Muscle layer of colon (tissue), 2 donors: Measurements from ENCODE around the gene NUDT16L1.

Experiments used
- H3K27ac ChIP-seq: one replicate; pipeline ENCODE4 v1.7.0; 2013; ENCODE audit warnings: low read depth, mild to moderate bottlenecking, low read length, moderate library complexity
- H3K27me3 ChIP-seq, 2 donors: one replicate each; pipeline ENCODE4 v1.7.0; 2013; ENCODE audit warnings: low read length in 2 of 2, mild to moderate bottlenecking in 2 of 2; ENCODE audit not compliant: insufficient read depth in 2 of 2, control insufficient read depth in 1 of 2
- H3K36me3 ChIP-seq: one replicate; pipeline ENCODE4 v1.7.0; 2013; ENCODE audit warnings: mild to moderate bottlenecking, low read length; ENCODE audit not compliant: insufficient read depth
- H3K4me1 ChIP-seq: one replicate; pipeline ENCODE4 v1.7.0; 2013; ENCODE audit warnings: mild to moderate bottlenecking, low read length; ENCODE audit not compliant: insufficient read depth
- H3K4me3 ChIP-seq, 2 donors: one replicate each; pipeline ENCODE4 v1.7.0; 2013; ENCODE audit warnings: low read length in 2 of 2, low read depth in 1 of 2, mild to moderate bottlenecking in 1 of 2, moderate library complexity in 1 of 2
- H3K9ac ChIP-seq: one replicate; pipeline ENCODE4 v1.7.0; 2013; ENCODE audit warnings: low read length
- H3K9me3 ChIP-seq: one replicate; pipeline ENCODE4 v1.7.0; 2013; ENCODE audit warnings: mild to moderate bottlenecking, low read length
- donor health status: abdominal sarcoma.
- donor health status: Adenocarcinoma of cecum.

The NUDT16L1 gene

GRCh38 chr16:4723071-4723767 lies 29.9 kb downstream of the NUDT16L1 start:
- Histone ChIP-seq H3K9ac (no peak overlapping the region), H3K27me3 (no peaks in the 10 kb centered on the region), H3K27ac (no peak overlapping the region), H3K9me3 (no peaks in the 10 kb centered on the region), H3K4me1 (no peaks in the 10 kb centered on the region), H3K4me3 (no peak overlapping the region), H3K36me3 (peaks cover 18% of the 10 kb centered on the region)

GRCh38 chr16:4724661-4725270 lies 31.4 kb downstream of the NUDT16L1 start:
- no peak overlapping the region for H3K4me3 ChIP-seq
- peaks cover 31% of the 10 kb centered on the region for H3K36me3 ChIP-seq

GRCh38 chr16:4726616-4727015 lies 33.3 kb downstream of the NUDT16L1 start:
- Histone ChIP-seq H3K27ac (no peak overlapping the region), H3K36me3 (peaks cover 37% of the 10 kb centered on the region)

More at GRCh38 chr16:4724661-4725270, 31.4 kb downstream of the NUDT16L1 start:
- H3K27me3 ChIP-seq = no peaks in the 10 kb centered on the region
- no peak overlapping the region for H3K27ac ChIP-seq
- no peak overlapping the region for H3K9ac ChIP-seq
- no peaks in the 10 kb centered on the region for H3K4me1 ChIP-seq
- H3K9me3 ChIP-seq = no peaks in the 10 kb centered on the region

GRCh38 chr16:4728676-4729075 lies 35.3 kb downstream of the NUDT16L1 start:
- Histone ChIP-seq H3K36me3 (peaks cover 37% of the 10 kb centered on the region), H3K4me3 (no peak overlapping the region), H3K27ac (no peak overlapping the region), H3K4me1 (peaks cover 4% of the 10 kb centered on the region), H3K9ac (no peak overlapping the region), H3K27me3 (no peaks in the 10 kb centered on the region), H3K9me3 (no peaks in the 10 kb centered on the region)

More at GRCh38 chr16:4726616-4727015, 33.3 kb downstream of the NUDT16L1 start:
- Histone ChIP-seq H3K4me3 (no peak overlapping the region), H3K27me3 (no peaks in the 10 kb centered on the region), H3K9ac (no peak overlapping the region), H3K4me1 (no peaks in the 10 kb centered on the region), H3K9me3 (no peaks in the 10 kb centered on the region)

GRCh38 chr16:4729876-4730275 lies 36.5 kb downstream of the NUDT16L1 start:
- Histone ChIP-seq H3K36me3 (peaks cover 34% of the 10 kb centered on the region), H3K9me3 (no peaks in the 10 kb centered on the region), H3K27ac (no peak overlapping the region), H3K4me3 (no peak overlapping the region), H3K27me3 (no peaks in the 10 kb centered on the region), H3K4me1 (peaks cover 4% of the 10 kb centered on the region), H3K9ac (no peak overlapping the region)

GRCh38 chr16:4733211-4733742 lies 39.9 kb downstream of the NUDT16L1 start:
- Histone ChIP-seq H3K27me3 (no peaks in the 10 kb centered on the region), H3K9ac (no peak overlapping the region), H3K27ac (peak overlapping the region; percentile 90), H3K36me3 (peaks cover 18% of the 10 kb centered on the region), H3K4me1 (peaks cover 10% of the 10 kb centered on the region), H3K9me3 (no peaks in the 10 kb centered on the region), H3K4me3 (peak overlapping the region; percentile 95)

GRCh38 chr16:4733747-4734062 lies 40.3 kb downstream of the NUDT16L1 start:
- peak overlapping the region; percentile 90 for H3K27ac ChIP-seq

GRCh38 chr16:4734063-4734729 lies 40.8 kb downstream of the NUDT16L1 start, which contains the start of the genes ANKS3 and DNAAF8:
TSS of gene ANKS3 (minus strand) at chr16:4734271. CDS start at chr16:4730149, 4,122 bp downstream.
TSS of gene DNAAF8 (plus strand) at chr16:4734537. CDS start at chr16:4736515, 1,978 bp downstream.
- Histone ChIP-seq H3K36me3 (peaks cover 9% of the 10 kb centered on the region), H3K27me3 (no peaks in the 10 kb centered on the region), H3K4me3 (peak within 1 kb of the TSS; percentile 95), H3K4me1 (peaks cover 10% of the 10 kb centered on the region), H3K9ac (no peak within 1 kb of the TSS), H3K27ac (peak within 1 kb of the TSS; percentile 94), H3K9me3 (no peaks in the 10 kb centered on the region)

More at GRCh38 chr16:4733747-4734062, 40.3 kb downstream of the NUDT16L1 start:
- Histone ChIP-seq H3K4me1 (peaks cover 10% of the 10 kb centered on the region), H3K36me3 (peaks cover 14% of the 10 kb centered on the region), H3K9ac (no peak overlapping the region), H3K27me3 (no peaks in the 10 kb centered on the region), H3K9me3 (no peaks in the 10 kb centered on the region), H3K4me3 (peak overlapping the region; percentile 95)

- Histone ChIP-seq H3K27me3 (no peaks in the 10 kb centered on the region), H3K9ac (no peak overlapping the region), H3K36me3 (peaks cover 5% of the 10 kb centered on the region), H3K27ac (peak overlapping the region; percentile 94), H3K4me3 (peak overlapping the region; percentile 95), H3K9me3 (no peaks in the 10 kb centered on the region), H3K4me1 (peaks cover 10% of the 10 kb centered on the region)
Measured at GRCh38 chr16:4734730-4735535, 41.6 kb downstream of the NUDT16L1 start.

- Histone ChIP-seq H3K9me3 (no peaks in the 10 kb centered on the region), H3K27me3 (no peaks in the 10 kb centered on the region), H3K27ac (no peak overlapping the region), H3K4me1 (peaks cover 10% of the 10 kb centered on the region), H3K4me3 (no peak overlapping the region), H3K9ac (no peak overlapping the region), H3K36me3 (no peaks in the 10 kb centered on the region)
Measured at GRCh38 chr16:4736546-4736945, 43.2 kb downstream of the NUDT16L1 start.

GRCh38 chr16:4737545-4737944 lies 44.2 kb downstream of the NUDT16L1 start:
- no peak overlapping the region for H3K4me3 ChIP-seq
- no peaks in the 10 kb centered on the region for H3K27me3 ChIP-seq
- H3K9ac ChIP-seq = no peak overlapping the region
- H3K9me3 ChIP-seq = no peaks in the 10 kb centered on the region
- H3K27ac ChIP-seq = no peak overlapping the region
- H3K36me3 ChIP-seq = no peaks in the 10 kb centered on the region
- peaks cover 10% of the 10 kb centered on the region for H3K4me1 ChIP-seq
